Omental fat pad (tissue), 4 donors: Measurements from ENCODE around the gene ATXN10. TPM values are rescaled to one million over a fixed set of nuclear protein-coding genes. Genes with fewer than 3 reads are reported as not detected.

ENCODE experiments used
- ATAC-seq: fragments of 150-250 bp; one replicate; pipeline ENCODE4 v1.9.1; 2016; ENCODE audit warnings: mild to moderate bottlenecking, moderate library complexity; ENCODE audit not compliant: low FRiP score
- DNase-seq: peaks from one replicate; pipeline ENCODE4 v3.0.0-alpha.2; 2019; ENCODE audit warnings: low spot score
- CTCF ChIP-seq, 3 donors: fragments of 450-650 bp; IDR thresholded peaks; one replicate each; pipeline ENCODE4 v1.5.1; 2016 to 2017; ENCODE audit warnings: antibody characterized with exemption in 3 of 3, mild to moderate bottlenecking in 3 of 3, moderate library complexity in 2 of 3
- total RNA-seq, 4 donors: library from RNA; depleted of rRNA; stranded (reverse); fragments of >200 nt; gene quantifications; one replicate each; pipeline ENCODE4 v1.1.0, GENCODE V29; 2016

The ATXN10 gene
- total RNA-seq, 4 donors from 2014 or later, result 80.9 to 127 (median 103) TPM

- TF ChIP-seq CTCF (IDR thresholded peaks at IDR 0.05), result no peak
- no peak for ATAC-seq
- DNase-seq, result no peak
These were observed 33.4 kb upstream of the ATXN10 start for GRCh38 chr22:45638197-45638596.

GRCh38 chr22:45638834-45639746 is 32.5 kb upstream of the ATXN10 start:
- ATAC-seq, result peak; percentile 81
- no peak for TF ChIP-seq CTCF (IDR thresholded peaks at IDR 0.05)
- peak; percentile 48 for DNase-seq

- ATAC-seq (no peak), DNase-seq (no peak)
- TF ChIP-seq CTCF (IDR thresholded peaks at IDR 0.05), result no peak
These were observed 31.9 kb upstream of the ATXN10 start for GRCh38 chr22:45639747-45640102.

- ATAC-seq (no peak), DNase-seq (no peak)
- no peak for TF ChIP-seq CTCF (IDR thresholded peaks at IDR 0.05)
These were observed 31.2 kb upstream of the ATXN10 start for GRCh38 chr22:45640291-45640940.

- TF ChIP-seq CTCF (IDR thresholded peaks at IDR 0.05), result no peak
- DNase-seq, result no peak
- no peak for ATAC-seq
These were observed 30.6 kb upstream of the ATXN10 start for GRCh38 chr22:45640941-45641621.

- no peak for TF ChIP-seq CTCF (IDR thresholded peaks at IDR 0.05)
- ATAC-seq (no peak), DNase-seq (no peak)
These were observed 28.6 kb upstream of the ATXN10 start for GRCh38 chr22:45642986-45643385.
